Heart right ventricle (tissue), 16 donors: Measurements from ENCODE around the gene MIB2. TPM values are rescaled to one million over a fixed set of nuclear protein-coding genes. Genes with fewer than 3 reads are reported as not detected.

Source experiments
- ATAC-seq, 8 donors: fragments of 200-7000 bp; cut with Tn5 transposase; one replicate each; pipeline ENCODE4 v1.9.1; 2020; ENCODE audit warnings: mild to moderate bottlenecking in 8 of 8, moderate library complexity in 8 of 8, moderate number of reproducible peaks in 1 of 8
- DNase-seq, 2 donors: peaks; one replicate each; pipeline ENCODE4 v3.0.0-alpha.2; 2020
- H3K27ac ChIP-seq, 10 donors: fragments of 200-600 bp; sonication (generic) in 2 of 10; one replicate each; pipeline versions ENCODE4 v1.5.0 to v1.8.0; 2020 to 2022; ENCODE audit warnings: mild to moderate bottlenecking in 3 of 10
- H3K27me3 ChIP-seq, 7 donors: fragments of 200-600 bp; one replicate each; pipeline ENCODE4 v1.8.0; 2021 to 2022; ENCODE audit warnings: mild to moderate bottlenecking in 2 of 7
- H3K36me3 ChIP-seq, 9 donors: fragments of 200-600 bp; sonication (generic) in 1 of 9; one replicate each; pipeline versions ENCODE4 v1.5.0 to v1.8.0; 2020 to 2022; ENCODE audit warnings: mild to moderate bottlenecking in 2 of 9
- H3K4me1 ChIP-seq, 9 donors: fragments of 200-600 bp; sonication (generic) in 1 of 9; one replicate each; pipeline versions ENCODE4 v1.5.0 to v1.8.0; 2020 to 2022; ENCODE audit warnings: mild to moderate bottlenecking in 4 of 9
- H3K4me3 ChIP-seq, 10 donors: fragments of 200-600 bp; sonication (generic) in 2 of 10; one replicate each; pipeline versions ENCODE4 v1.5.0 to v1.8.0; 2020 to 2022; ENCODE audit warnings: mild to moderate bottlenecking in 7 of 10, moderate library complexity in 2 of 10
- H3K9me3 ChIP-seq, 11 donors: fragments of 200-600 bp in 10 of 11; sonication (generic) in 2 of 11; one replicate each; pipeline versions ENCODE4 v1.5.0 to v1.8.0; 2013 to 2022; ENCODE audit warnings: mild to moderate bottlenecking in 2 of 11, control low read depth in 1 of 11, moderate library complexity in 1 of 11
- WGBS, 2 donors: extraction: QIAGEN DNeasy Blood & Tissue Kit; methylation state at CpG; one replicate each; pipeline ENCODE4 v1.1.7; 2013; ENCODE audit warnings: inconsistent platforms in 1 of 2; 5-methylcytosine and 5-hydroxymethylcytosine counted together
- intact Hi-C, 10 donors: fragments of 100-400 bp; cut with DNase I; formaldehyde crosslinking; loops; one replicate each; pipeline versions ENCODE4 v1.11.1 to v1.14.2; 2022
- polyA plus RNA-seq, 2 donors: library from polyadenylated mRNA; stranded (reverse); fragments of 200-250 nt; gene quantifications; one replicate each; pipeline ENCODE4 v1.2.3, GENCODE V29; 2013
- total RNA-seq, 10 donors: library from RNA; stranded (reverse); fragmentation: NEBNext Ultra II Directional in 3 of 10; extraction: Animal tissue kit (Norgen Biotek cat#: 25700) in 3 of 10; gene quantifications; one replicate each; pipeline versions ENCODE4 v1.2.1 to v1.2.4, GENCODE V29; 2021 to 2023
- TF ChIP-seq, protein P1 (sequence below), 9 donors: fragments of 200-600 bp; sonication (generic) in 2 of 9; IDR thresholded peaks; one replicate each; pipeline versions ENCODE4 v1.5.0 to v1.8.0; 2021 to 2022; ENCODE audit warnings: antibody characterized with exemption in 9 of 9, mild to moderate bottlenecking in 5 of 9, moderate library complexity in 1 of 9
- donor health status: Arrhythmogenic right ventricular cardiomyopathy.
- donor health status: ischemic (EF 13 %, LVEDD 7.1; RV severe dilation, severe dysfunction).
- donor health status: healthy with polysubstance abuse.
- donor health status: DM: no; HTN: yes; CAD: no.
- donor health status: DM: no; HTN: no; CAD: no.
- donor health status: ischemic (EF 25% LVEDD 6.9; RV normal size, moderate dysfunction).
- donor health status: ischemic (EF 25% LVEDD 5.7; RV mildly dilated, moderate dysfunction).
- donor health status: healthy.
- donor health status: DM: yes; HTN: yes; CAD: no.
- donor health status: Ischemic cardiomyopathy.
- donor health status: ischemic (EF 35%, LVEDD 5.7; RV mildly dilated, moderate dysfunction).
- donor health status: nonischemic (EF 11% LVEDD 7.7; RV severe dilation, severe dysfunction).
- donor health status: DM: yes; HTN: yes; CAD: no.
- donor health status: PGD.
- donor health status: ischemic (EF 29% LVEDD 5.4; RV normal size, mild dysfunction).
- donor health status: nonischemic (EF 23%, LVEDD 6.1; RV moderate dilation, normal function).

Gene MIB2
- total and polyA plus RNA-seq, 12 donors: 53.6 to 248 (median 74.7) TPM

DNA sequence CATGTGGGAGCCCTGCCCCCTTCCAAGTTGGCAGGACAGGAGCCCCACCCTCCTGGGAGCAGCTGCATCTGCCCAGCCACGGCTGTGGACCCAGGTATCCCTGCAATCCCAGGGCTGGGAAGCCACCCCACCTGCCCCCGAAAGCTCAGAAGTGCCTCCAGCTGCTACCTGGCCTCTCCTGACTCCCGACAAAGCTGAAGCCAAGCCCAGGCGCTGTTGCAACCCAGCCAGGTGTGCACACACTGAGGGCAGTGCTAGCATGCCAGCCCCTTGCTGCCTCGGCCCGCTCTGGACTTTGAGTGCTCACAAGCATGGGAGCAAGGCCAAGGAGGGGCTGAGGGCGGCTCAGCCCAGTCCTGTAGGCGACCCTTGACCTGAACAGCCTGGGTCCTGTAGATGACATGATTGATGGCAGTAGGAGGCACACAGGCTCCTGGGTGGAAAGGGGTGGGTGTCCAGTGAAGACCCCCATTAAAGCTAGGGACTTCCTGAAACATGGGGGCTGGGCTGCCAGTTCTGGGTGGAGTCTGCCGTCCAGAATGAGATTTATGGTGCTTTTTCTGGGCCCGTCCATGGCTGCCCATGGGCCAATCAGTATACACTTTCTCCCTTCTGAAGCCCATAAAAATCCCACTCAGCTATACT, 37.8 kb upstream of the MIB2 start:
- no peak for DNase-seq
- Histone ChIP-seq H3K4me3 (no peak overlapping the region), H3K9me3 (no peaks in the 10 kb centered on the region), H3K36me3 (peaks cover 0 to 8% (median 0%) of the 10 kb centered on the region in 9 donors), H3K27ac (no peak overlapping the region), H3K4me1 (peaks cover 0 to 25% (median 21%) of the 10 kb centered on the region in 9 donors), H3K27me3 (peaks cover 0 to 30% (median 8%) of the 10 kb centered on the region in 7 donors)
- ATAC-seq: no peak
- TF ChIP-seq, protein P1, sequence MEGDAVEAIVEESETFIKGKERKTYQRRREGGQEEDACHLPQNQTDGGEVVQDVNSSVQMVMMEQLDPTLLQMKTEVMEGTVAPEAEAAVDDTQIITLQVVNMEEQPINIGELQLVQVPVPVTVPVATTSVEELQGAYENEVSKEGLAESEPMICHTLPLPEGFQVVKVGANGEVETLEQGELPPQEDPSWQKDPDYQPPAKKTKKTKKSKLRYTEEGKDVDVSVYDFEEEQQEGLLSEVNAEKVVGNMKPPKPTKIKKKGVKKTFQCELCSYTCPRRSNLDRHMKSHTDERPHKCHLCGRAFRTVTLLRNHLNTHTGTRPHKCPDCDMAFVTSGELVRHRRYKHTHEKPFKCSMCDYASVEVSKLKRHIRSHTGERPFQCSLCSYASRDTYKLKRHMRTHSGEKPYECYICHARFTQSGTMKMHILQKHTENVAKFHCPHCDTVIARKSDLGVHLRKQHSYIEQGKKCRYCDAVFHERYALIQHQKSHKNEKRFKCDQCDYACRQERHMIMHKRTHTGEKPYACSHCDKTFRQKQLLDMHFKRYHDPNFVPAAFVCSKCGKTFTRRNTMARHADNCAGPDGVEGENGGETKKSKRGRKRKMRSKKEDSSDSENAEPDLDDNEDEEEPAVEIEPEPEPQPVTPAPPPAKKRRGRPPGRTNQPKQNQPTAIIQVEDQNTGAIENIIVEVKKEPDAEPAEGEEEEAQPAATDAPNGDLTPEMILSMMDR (IDR thresholded peaks at IDR 0.05): no peak
- intact Hi-C loops: loop anchor here in 4 of 10 donors (5.0 to 10.0 kb wide), 2 partner anchors 35 to 147 kb away; partner anchors contain the start of gene CDK11A (in 1 of the 4)
- 57 to 58% methylated on average over 10 of the region's 10 CpGs for WGBS, 2 donors

DNA sequence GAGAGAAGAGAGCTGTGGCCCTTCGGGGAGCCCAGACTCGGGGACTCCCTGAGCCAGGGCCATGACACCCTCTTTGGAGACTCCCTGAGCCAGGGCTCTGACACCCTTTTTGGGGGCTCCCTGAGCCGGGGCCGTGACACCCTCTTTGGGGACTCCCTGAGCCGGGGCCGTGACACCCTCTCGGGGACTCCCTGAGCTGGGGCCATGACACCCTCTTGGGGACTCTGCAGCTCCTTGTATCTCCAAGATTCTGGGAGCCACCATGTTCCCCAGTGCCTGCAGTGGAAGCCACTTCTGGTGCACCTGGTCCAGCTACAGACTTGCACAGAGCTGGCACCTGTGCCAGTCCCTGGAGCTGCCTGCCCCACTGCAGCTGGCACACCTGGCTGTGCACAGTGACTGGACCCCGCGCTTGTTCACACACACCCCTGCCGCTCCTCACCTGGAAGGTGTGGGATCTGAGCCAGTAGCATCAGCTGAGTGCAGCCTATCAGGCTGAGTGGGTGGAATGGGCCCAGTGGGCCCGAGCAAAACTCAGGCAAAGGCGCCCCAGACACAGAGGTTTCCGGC, 36.8 kb upstream of the MIB2 start:
- H3K4me1 ChIP-seq: peaks cover 0 to 16% (median 11%) of the 10 kb centered on the region in 9 donors
- ATAC-seq (no peak), DNase-seq (no peak)
- H3K27ac ChIP-seq: no peak overlapping the region
- TF ChIP-seq, protein P1 (IDR thresholded peaks at IDR 0.05): no peak
- H3K9me3 ChIP-seq: no peaks in the 10 kb centered on the region
- intact Hi-C loops: loop anchor here in 4 of 10 donors (5.0 to 10.0 kb wide), 2 partner anchors 34 to 146 kb away; partner anchors contain the start of gene CDK11A (in 1 of the 4)
- no peaks in the 10 kb centered on the region for H3K36me3 ChIP-seq
- 84 to 85% methylated on average over 13 of the region's 13 CpGs for WGBS, 2 donors
- peaks cover 0 to 34% (median 11%) of the 10 kb centered on the region in 7 donors for H3K27me3 ChIP-seq
- no peak overlapping the region for H3K4me3 ChIP-seq

DNA sequence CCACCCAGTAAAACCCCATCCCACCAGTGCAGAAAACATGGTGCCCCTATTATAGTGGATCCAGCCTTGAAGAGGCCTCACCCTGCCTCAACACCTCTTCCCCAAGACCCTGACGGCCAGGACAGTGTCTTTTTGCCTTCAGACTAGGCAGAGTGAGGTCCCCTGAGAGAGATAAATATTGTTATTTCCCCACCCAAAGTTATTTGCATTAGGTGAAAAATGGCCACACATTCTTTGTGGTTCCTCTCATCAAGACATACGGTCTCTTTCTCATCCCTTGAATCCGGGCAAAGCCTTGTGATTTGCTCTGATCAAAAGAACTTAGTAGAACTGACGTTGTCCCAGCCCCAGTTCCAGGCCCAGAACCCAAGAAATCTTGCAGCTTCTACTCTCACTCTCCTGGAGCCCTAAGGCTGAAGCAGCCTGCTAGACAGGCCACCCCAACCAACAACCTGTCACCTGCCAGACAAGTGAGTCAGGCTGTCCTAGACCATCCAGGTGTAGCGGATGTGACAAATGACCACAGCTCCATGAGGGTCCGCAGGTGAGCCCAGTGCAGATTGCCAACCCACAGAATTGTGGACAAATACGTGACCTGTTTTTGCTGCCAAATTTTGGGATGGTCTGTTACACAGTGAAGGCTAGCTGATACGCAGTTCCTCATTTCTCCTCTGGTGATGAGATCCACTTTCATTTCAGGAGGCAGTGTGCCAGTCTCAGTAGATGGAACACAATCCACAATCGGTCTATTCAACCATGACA, 32.5 kb upstream of the MIB2 start:
- no peak for DNase-seq
- TF ChIP-seq, protein P1 (IDR thresholded peaks at IDR 0.05): no peak
- no peaks in the 10 kb centered on the region for H3K4me1 ChIP-seq
- no peaks in the 10 kb centered on the region for H3K9me3 ChIP-seq
- H3K27me3 ChIP-seq: peaks cover 0 to 47% (median 19%) of the 10 kb centered on the region in 7 donors
- H3K36me3 ChIP-seq: no peaks in the 10 kb centered on the region
- H3K4me3 ChIP-seq: no peak overlapping the region
- ATAC-seq: no peak
- no peak overlapping the region for H3K27ac ChIP-seq
- 72 to 79% methylated on average over 9 of the region's 9 CpGs for WGBS, 2 donors
- intact Hi-C loops: no loop called here

DNA sequence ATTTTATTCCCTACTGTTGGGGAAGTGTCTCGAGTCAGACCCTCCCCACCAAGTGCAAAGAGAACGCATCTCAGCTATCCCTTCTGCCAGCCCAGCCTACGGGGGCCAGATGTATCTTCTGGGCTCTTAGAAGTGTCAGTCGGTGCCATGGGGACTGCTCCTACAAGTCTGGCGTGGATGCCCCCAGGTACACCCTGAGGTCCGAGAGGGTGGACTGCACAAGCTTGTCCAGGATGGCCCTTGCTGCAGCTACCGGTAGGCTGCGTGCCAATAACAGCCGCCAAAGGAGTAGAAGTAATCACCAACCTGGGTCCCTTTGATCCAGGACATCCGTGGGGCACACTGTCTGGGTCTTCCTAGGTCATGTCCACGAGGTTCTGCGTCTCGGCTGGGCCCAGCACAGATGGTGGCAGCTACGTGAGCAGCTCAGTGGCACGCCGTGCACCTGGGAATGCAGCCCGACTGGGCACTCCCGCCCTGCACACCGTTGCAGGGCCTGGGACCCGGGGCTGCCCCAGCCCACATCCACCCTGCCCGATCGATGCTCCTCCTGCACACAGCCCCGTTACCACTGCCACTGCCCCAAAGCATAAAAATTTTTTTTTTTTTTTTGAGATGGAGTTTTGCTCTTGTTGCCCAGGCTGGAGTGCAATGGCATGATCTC, 31.8 kb upstream of the MIB2 start:
- WGBS, 2 donors: 84 to 86% methylated on average over 23 of the region's 23 CpGs
- H3K36me3 ChIP-seq: no peaks in the 10 kb centered on the region
- no peak for DNase-seq
- H3K27ac ChIP-seq: no peak overlapping the region
- no peaks in the 10 kb centered on the region for H3K4me1 ChIP-seq
- TF ChIP-seq, protein P1 (IDR thresholded peaks at IDR 0.05): no peak
- intact Hi-C loops: no loop called here
- H3K27me3 ChIP-seq: peaks cover 0 to 51% (median 23%) of the 10 kb centered on the region in 7 donors
- peak in 1 of 8 donors; percentile 14 for ATAC-seq
- no peak overlapping the region for H3K4me3 ChIP-seq
- H3K9me3 ChIP-seq: no peaks in the 10 kb centered on the region
